GM12878 (cell line): ENCODE measurements around the gene GRIK2. TPM values are rescaled to one million over a fixed set of nuclear protein-coding genes. Genes with fewer than 3 reads are reported as not detected.

ENCODE experiments used
- ATAC-seq: fragments of 200-7000 bp; cut with Tn5 transposase; 3 replicates; pipeline ENCODE4 v1.9.1; 2020; ENCODE audit warnings: mild to moderate bottlenecking, moderate library complexity
- BruUV-seq: library from RNA; stranded (reverse); fragments of 400-500 nt; replicated peaks from 2 replicates; lab custom pipeline; 2021; lab: Mats Ljungman, UMichigan
- CTCF ChIA-PET: fragments of 300-600 bp; sonication (Branson Sonifier 250); formaldehyde crosslinking; extraction: SDS; loops from one replicate; lab custom pipeline; 2021; ENCODE audit warnings: inconsistent platforms; lab: Yijun Ruan, JAX
- POLR2A ChIA-PET: fragments of 350-600 bp; formaldehyde crosslinking; extraction: SDS; loops from one replicate; lab custom pipeline; 2021; ENCODE audit warnings: inconsistent platforms; lab: Charles Lee
- RAD21 ChIA-PET: fragments of 300-600 bp; sonication (Branson Sonifier 250); formaldehyde crosslinking; loops from one replicate; lab custom pipeline; 2023; ENCODE audit warnings: antibody characterized with exemption; ENCODE audit not compliant: unreplicated experiment; lab: Charles Lee
- SMC1A ChIA-PET: fragments of 300-600 bp; sonication (Branson Sonifier 250); formaldehyde crosslinking; loops from one replicate; lab custom pipeline; 2023; ENCODE audit not compliant: unreplicated experiment, uncharacterized antibody; lab: Charles Lee
- DNase-seq: peaks from one replicate; pipeline ENCODE4 v3.0.0-alpha.2; 2011; ENCODE audit warnings: low read depth, low spot score
- FAIRE-seq: peaks from 3 replicates; lab custom pipeline; 2011; peaks lifted over from hg19 to GRCh38; lab: Jason Lieb, UNC
- H2AFZ ChIP-seq: 2 replicates; pipeline ENCODE4 v1.6.0; 2011; ENCODE audit warnings: low read depth, low read length, control low read depth; ENCODE audit not compliant: control insufficient read depth
- H3K27ac ChIP-seq: 2 replicates; pipeline ENCODE4 v1.5.1; 2011; ENCODE audit warnings: control low read depth; ENCODE audit not compliant: control insufficient read depth, insufficient read depth
- H3K27me3 ChIP-seq, 2 experiments: replicated peaks in 1 of 2; 2 replicates each; pipeline versions ENCODE4 v1.6.0 to v1.6.1; 2011; ENCODE audit warnings: low read length in 1 of 2; ENCODE audit not compliant: control insufficient read depth in 2 of 2, insufficient read depth in 2 of 2
- H3K36me3 ChIP-seq, 2 experiments: 2 replicates each; pipeline ENCODE4 v1.5.1; 2011; ENCODE audit warnings: low read length in 1 of 2; ENCODE audit not compliant: control insufficient read depth in 2 of 2, insufficient read depth in 2 of 2
- H3K4me1 ChIP-seq: 2 replicates; pipeline ENCODE4 v1.6.1; 2011; ENCODE audit warnings: mild to moderate bottlenecking, low read length, moderate library complexity, mixed read lengths; ENCODE audit not compliant: control insufficient read depth, insufficient read depth
- H3K4me2 ChIP-seq: 2 replicates; pipeline ENCODE4 v1.6.0; 2011; ENCODE audit warnings: control low read depth; ENCODE audit not compliant: control insufficient read depth, insufficient read depth
- H3K4me3 ChIP-seq: fragments of 200-600 bp; sonication (generic); 2 replicates; pipeline ENCODE4 v1.5.1; 2016
- H3K79me2 ChIP-seq: 2 replicates; pipeline ENCODE4 v1.6.0; 2011; ENCODE audit warnings: low read length; ENCODE audit not compliant: control insufficient read depth, insufficient read depth
- H3K9ac ChIP-seq: 2 replicates; pipeline ENCODE4 v1.8.0; 2011; ENCODE audit warnings: low read length, control low read depth, mixed read lengths; ENCODE audit not compliant: control insufficient read depth, insufficient read depth
- H3K9me3 ChIP-seq: replicated peaks from 3 replicates; pipeline ENCODE4 v1.5.1; 2011; ENCODE audit warnings: mild to moderate bottlenecking, low read length; ENCODE audit not compliant: control insufficient read depth, insufficient read depth
- H4K20me1 ChIP-seq: 2 replicates; pipeline ENCODE4 v1.6.0; 2011; ENCODE audit not compliant: control insufficient read depth, insufficient read depth
- BCLAF1 ChIP-seq: fragments of 450-650 bp; IDR thresholded peaks from 2 replicates; pipeline ENCODE4 v1.6.1; 2017; ENCODE audit warnings: antibody characterized with exemption, mild to moderate bottlenecking, moderate library complexity
- FOXK2 ChIP-seq: fragments of 450-650 bp; IDR thresholded peaks from 2 replicates; pipeline ENCODE4 v1.6.1; 2017; ENCODE audit warnings: mild to moderate bottlenecking, moderate library complexity
- NBN ChIP-seq: fragments of 450-650 bp; IDR thresholded peaks from 2 replicates; pipeline ENCODE4 v1.6.1; 2016
- NFYA ChIP-seq: IDR thresholded peaks from 2 replicates; pipeline ENCODE4 v1.6.1; 2011; ENCODE audit warnings: low read depth, mild to moderate bottlenecking, low read length, improper control_type of control experiment, borderline replicate concordance
- NR2F1 ChIP-seq: fragments of 450-650 bp; conservative IDR thresholded peaks from 2 replicates; pipeline ENCODE4 v1.6.1; 2017; ENCODE audit warnings: mild to moderate bottlenecking
- RAD21 ChIP-seq: IDR thresholded peaks from 2 replicates; pipeline ENCODE4 v1.6.1; 2011; ENCODE audit warnings: mild to moderate bottlenecking, low read depth, low read length, moderate library complexity; ENCODE audit not compliant: insufficient read depth
- RB1 ChIP-seq: fragments of 450-650 bp; formaldehyde crosslinking; IDR thresholded peaks from 2 replicates; pipeline ENCODE4 v1.6.1; 2017; ENCODE audit warnings: mild to moderate bottlenecking, borderline replicate concordance
- SREBF2 ChIP-seq: IDR thresholded peaks from 2 replicates; pipeline ENCODE4 v1.6.1; 2012; ENCODE audit warnings: mild to moderate bottlenecking, low read length
- TARDBP ChIP-seq: IDR thresholded peaks from 2 replicates; pipeline ENCODE4 v1.6.1; 2016; ENCODE audit warnings: borderline replicate concordance
- ZNF384 ChIP-seq: IDR thresholded peaks from 2 replicates; pipeline ENCODE4 v1.6.1; 2012; ENCODE audit warnings: low read depth, mild to moderate bottlenecking, low read length, improper control_type of control experiment, borderline replicate concordance
- WGBS: methylation state at CpG from one replicate; pipeline ENCODE4 v1.1.6; 2016; ENCODE audit warnings: low lambda C conversion rate; ENCODE audit not compliant: insufficient replicate concordance, insufficient coverage; ENCODE audit errors: missing lambda C conversion rate; 5-methylcytosine and 5-hydroxymethylcytosine counted together
- in situ Hi-C: fragments of 300-500 bp; cut with MboI; formaldehyde crosslinking; loops from 9 replicates; pipeline ENCODE4 v1.14.3; 2018; ENCODE audit warnings: mixed read lengths
- intact Hi-C: fragments of 100-400 bp; cut with micrococcal nuclease; formaldehyde crosslinking; loops from one replicate; pipeline ENCODE4 v1.14.2; 2022; ENCODE audit not compliant: unreplicated experiment
- polyA plus RNA-seq, 11 experiments: library from polyadenylated mRNA; depleted of rRNA in 4 of 11; unstranded in 6 of 11; stranded (reverse) in 5 of 11; fragments of >200 nt; fragmentation: Nextera tagmentation in 4 of 11; fragmentation: Illumina TruSeq in 1 of 11; extraction: Ambion mirVana in 4 of 11; extraction: Trizol in 1 of 11; gene quantifications; 1 replicate in 1 of 11; 2 replicates in 10 of 11; pipeline versions ENCODE4 v1.2.1 to v1.2.3, GENCODE V29; 2011 to 2016; ENCODE audit warnings: inconsistent platforms in 2 of 11, missing spikeins in 2 of 11, low read depth in 1 of 11
- total RNA-seq, 4 experiments: library from RNA; depleted of rRNA in 3 of 4; stranded (reverse); fragments of >200 nt in 3 of 4; fragmentation: Illumina TruSeq in 1 of 4; extraction: Trizol in 1 of 4; gene quantifications; 2 replicates each; pipeline versions ENCODE4 v1.2.1 to v1.2.3, GENCODE V29; 2013 to 2021
- TF ChIP-seq, protein P1 (sequence below): IDR thresholded peaks from 2 replicates; pipeline ENCODE4 v1.6.1; 2012; ENCODE audit warnings: low read depth, low read length, improper control_type of control experiment
- TF ChIP-seq, protein P2 (sequence below): IDR thresholded peaks from 2 replicates; pipeline ENCODE4 v1.6.1; 2011; ENCODE audit warnings: borderline replicate concordance, low read depth, mild to moderate bottlenecking, moderate library complexity, low read length; ENCODE audit not compliant: insufficient read depth, poor library complexity, severe bottlenecking
- TF ChIP-seq, protein P3 (sequence below): fragments of 450-650 bp; IDR thresholded peaks from 2 replicates; pipeline ENCODE4 v1.6.1; 2017; ENCODE audit warnings: low read depth, mild to moderate bottlenecking, moderate library complexity
- TF ChIP-seq, protein P4 (sequence below): IDR thresholded peaks from 2 replicates; pipeline ENCODE4 v1.6.1; 2012; ENCODE audit warnings: low read depth, low read length, improper control_type of control experiment

GRIK2 gene
- total and polyA plus RNA-seq, 10 of the 15 experiments (the other 5 are each of a cell fraction or from before 2014, with no cell fraction given) = not detected

- TF ChIP-seq BCLAF1 = no peak
- TF ChIP-seq RAD21 = no peak
- TF ChIP-seq, protein P1, sequence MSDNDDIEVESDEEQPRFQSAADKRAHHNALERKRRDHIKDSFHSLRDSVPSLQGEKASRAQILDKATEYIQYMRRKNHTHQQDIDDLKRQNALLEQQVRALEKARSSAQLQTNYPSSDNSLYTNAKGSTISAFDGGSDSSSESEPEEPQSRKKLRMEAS = no peak
- TF ChIP-seq, protein P2, sequence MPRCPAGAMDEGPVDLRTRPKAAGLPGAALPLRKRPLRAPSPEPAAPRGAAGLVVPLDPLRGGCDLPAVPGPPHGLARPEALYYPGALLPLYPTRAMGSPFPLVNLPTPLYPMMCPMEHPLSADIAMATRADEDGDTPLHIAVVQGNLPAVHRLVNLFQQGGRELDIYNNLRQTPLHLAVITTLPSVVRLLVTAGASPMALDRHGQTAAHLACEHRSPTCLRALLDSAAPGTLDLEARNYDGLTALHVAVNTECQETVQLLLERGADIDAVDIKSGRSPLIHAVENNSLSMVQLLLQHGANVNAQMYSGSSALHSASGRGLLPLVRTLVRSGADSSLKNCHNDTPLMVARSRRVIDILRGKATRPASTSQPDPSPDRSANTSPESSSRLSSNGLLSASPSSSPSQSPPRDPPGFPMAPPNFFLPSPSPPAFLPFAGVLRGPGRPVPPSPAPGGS = no peak
Measured at GRCh38 chr6:102066301-102066700, 672.8 kb downstream of the GRIK2 start (continued).

DNA sequence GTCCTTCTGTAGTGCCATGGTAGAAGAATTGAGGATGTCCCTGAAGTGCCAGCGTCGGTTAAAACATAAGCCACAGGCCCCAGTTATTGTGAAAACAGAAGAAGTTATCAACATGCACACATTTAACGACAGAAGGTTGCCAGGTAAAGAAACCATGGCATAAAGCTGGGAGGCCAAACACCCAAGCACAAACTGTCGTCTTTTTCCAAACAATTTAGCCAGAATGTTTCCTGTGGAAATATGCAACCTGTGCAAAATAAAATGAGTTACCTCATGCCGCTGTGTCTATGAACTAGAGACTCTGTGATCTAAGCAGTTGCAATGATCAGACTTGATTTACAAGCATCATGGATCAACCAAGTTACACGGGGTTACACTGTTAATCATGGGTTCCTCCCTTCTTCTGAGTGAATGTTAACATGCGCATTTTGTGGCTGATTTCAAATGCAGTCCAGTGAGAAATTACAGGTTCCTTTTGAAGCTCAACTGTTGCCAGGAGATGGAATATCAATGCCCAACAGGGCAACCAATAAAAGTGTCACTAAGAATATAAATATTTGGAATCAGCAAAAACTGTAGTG lies 674.9 kb downstream of the GRIK2 start:
- SMC1A ChIA-PET = no interaction called here
- Histone ChIP-seq H3K4me2 (no peak overlapping the region), H3K27me3 (no peaks in the 10 kb centered on the region), H2AFZ (no peak overlapping the region), H3K4me3 (no peak overlapping the region), H4K20me1 (no peaks in the 10 kb centered on the region), H3K4me1 (no peaks in the 10 kb centered on the region), H3K79me2 (no peaks in the 10 kb centered on the region), H3K9me3 (no peaks in the 10 kb centered on the region), H3K36me3 (no peaks in the 10 kb centered on the region), H3K27ac (no peak overlapping the region), H3K9ac (no peak overlapping the region)
- RAD21 ChIA-PET = no interaction called here
- FAIRE-seq = no peak
- no peak for ATAC-seq
- POLR2A ChIA-PET = no interaction called here
- intact Hi-C loops (no loop called here), in situ Hi-C loops (no loop called here)
- CTCF ChIA-PET = no interaction called here
- TF ChIP-seq NBN (no peak), RB1 (no peak), NR2F1 (no peak), TARDBP (no peak), ZNF384 (no peak), SREBF2 (no peak), FOXK2 (no peak), NFYA (no peak)
- TF ChIP-seq, protein P3, sequence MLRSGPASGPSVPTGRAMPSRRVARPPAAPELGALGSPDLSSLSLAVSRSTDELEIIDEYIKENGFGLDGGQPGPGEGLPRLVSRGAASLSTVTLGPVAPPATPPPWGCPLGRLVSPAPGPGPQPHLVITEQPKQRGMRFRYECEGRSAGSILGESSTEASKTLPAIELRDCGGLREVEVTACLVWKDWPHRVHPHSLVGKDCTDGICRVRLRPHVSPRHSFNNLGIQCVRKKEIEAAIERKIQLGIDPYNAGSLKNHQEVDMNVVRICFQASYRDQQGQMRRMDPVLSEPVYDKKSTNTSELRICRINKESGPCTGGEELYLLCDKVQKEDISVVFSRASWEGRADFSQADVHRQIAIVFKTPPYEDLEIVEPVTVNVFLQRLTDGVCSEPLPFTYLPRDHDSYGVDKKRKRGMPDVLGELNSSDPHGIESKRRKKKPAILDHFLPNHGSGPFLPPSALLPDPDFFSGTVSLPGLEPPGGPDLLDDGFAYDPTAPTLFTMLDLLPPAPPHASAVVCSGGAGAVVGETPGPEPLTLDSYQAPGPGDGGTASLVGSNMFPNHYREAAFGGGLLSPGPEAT = no peak
- TF ChIP-seq, protein P4, sequence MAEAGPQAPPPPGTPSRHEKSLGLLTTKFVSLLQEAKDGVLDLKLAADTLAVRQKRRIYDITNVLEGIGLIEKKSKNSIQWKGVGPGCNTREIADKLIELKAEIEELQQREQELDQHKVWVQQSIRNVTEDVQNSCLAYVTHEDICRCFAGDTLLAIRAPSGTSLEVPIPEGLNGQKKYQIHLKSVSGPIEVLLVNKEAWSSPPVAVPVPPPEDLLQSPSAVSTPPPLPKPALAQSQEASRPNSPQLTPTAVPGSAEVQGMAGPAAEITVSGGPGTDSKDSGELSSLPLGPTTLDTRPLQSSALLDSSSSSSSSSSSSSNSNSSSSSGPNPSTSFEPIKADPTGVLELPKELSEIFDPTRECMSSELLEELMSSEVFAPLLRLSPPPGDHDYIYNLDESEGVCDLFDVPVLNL = no peak
- WGBS = 22% methylated on average over 7 of the region's 7 CpGs
- no peak for DNase-seq
- BruUV-seq = no TSS peak
